Osteocyte (in vitro differentiated cells): ENCODE measurements around the gene COG8. TPM values are rescaled to one million over a fixed set of nuclear protein-coding genes. Genes with fewer than 3 reads are reported as not detected.
A peak's percentile ranks its signal among the peaks of the same experiment; 100 is the strongest.

ENCODE experiments used
- DNase-seq: peaks from one replicate; pipeline ENCODE4 v3.0.0; 2021; ENCODE audit warnings: mixed read lengths; ENCODE audit not compliant: unreplicated experiment; ENCODE audit errors: extremely low spot score
- H3K27ac Mint-ChIP-seq: one replicate; pipeline ENCODE4 v1.8.0; 2021; ENCODE audit warnings: mild to moderate bottlenecking, mixed read lengths; ENCODE audit not compliant: unreplicated experiment
- H3K27me3 Mint-ChIP-seq: one replicate; pipeline ENCODE4 v1.8.0; 2021; ENCODE audit warnings: mixed read lengths; ENCODE audit not compliant: unreplicated experiment
- H3K36me3 Mint-ChIP-seq: one replicate; pipeline ENCODE4 v1.8.0; 2021; ENCODE audit warnings: mixed read lengths; ENCODE audit not compliant: unreplicated experiment
- H3K4me1 Mint-ChIP-seq: one replicate; pipeline ENCODE4 v1.8.0; 2021; ENCODE audit warnings: mixed read lengths; ENCODE audit not compliant: unreplicated experiment
- H3K4me3 Mint-ChIP-seq: one replicate; pipeline ENCODE4 v1.8.0; 2021; ENCODE audit warnings: mild to moderate bottlenecking, moderate library complexity, mixed read lengths; ENCODE audit not compliant: unreplicated experiment
- H3K9me3 Mint-ChIP-seq: one replicate; pipeline ENCODE4 v1.8.0; 2021; ENCODE audit warnings: mixed read lengths; ENCODE audit not compliant: unreplicated experiment
- CTCF ChIP-seq: fragments of 200-600 bp; sonication (generic); IDR thresholded peaks from 2 replicates; pipeline ENCODE4 v1.5.0; 2021; ENCODE audit warnings: antibody characterized with exemption, mild to moderate bottlenecking, moderate library complexity
- total RNA-seq: library from RNA; stranded (reverse); gene quantifications from 2 replicates; pipeline ENCODE4 v1.2.1, GENCODE V29; 2021

The COG8 gene
- total RNA-seq, 1 donor from 2014 or later = 52.3 TPM

DNA sequence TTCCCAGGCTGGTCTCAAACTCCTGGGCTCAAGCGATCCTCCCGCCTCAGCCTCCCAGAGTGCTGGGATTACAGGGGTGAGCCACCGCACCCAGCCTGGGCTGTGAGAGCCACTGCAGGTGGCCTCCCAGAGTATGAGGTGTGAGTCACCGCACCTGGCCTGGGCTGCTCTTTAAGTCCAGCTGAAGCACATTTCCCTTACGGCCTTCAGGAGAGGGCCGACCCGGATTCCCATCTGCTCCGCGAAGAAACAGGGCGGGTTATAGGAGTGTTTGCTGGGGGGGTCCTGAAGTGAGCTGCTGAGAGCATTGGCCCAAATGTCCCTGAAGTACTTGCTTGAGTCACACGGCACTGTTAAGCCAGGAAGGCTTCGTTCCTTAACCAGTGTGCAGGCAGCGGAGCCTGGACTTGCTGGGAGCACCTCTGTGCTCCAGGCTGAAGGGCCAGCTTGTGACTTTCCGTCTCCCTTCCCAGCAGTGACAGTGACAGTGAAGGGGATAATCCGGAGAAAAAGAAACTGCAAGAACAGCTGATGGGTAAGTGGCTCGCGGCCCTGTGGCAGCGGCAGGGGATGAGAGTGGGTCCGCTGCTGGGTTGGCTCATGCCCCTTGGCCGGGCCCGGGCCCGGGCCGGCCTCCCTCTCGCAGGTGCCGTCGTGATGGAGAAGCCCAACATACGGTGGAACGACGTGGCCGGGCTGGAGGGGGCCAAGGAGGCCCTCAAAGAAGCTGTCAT lies 21.0 kb downstream of the COG8 start:
- no peak for DNase-seq
- H3K27ac Mint-ChIP-seq = no peak overlapping the region
- no peaks in the 10 kb centered on the region for H3K27me3 Mint-ChIP-seq
- peaks cover 45% of the 10 kb centered on the region for H3K36me3 Mint-ChIP-seq
- no peaks in the 10 kb centered on the region for H3K9me3 Mint-ChIP-seq
- TF ChIP-seq CTCF = no peak
- H3K4me1 Mint-ChIP-seq = peaks cover 4% of the 10 kb centered on the region
- no peak overlapping the region for H3K4me3 Mint-ChIP-seq

DNA sequence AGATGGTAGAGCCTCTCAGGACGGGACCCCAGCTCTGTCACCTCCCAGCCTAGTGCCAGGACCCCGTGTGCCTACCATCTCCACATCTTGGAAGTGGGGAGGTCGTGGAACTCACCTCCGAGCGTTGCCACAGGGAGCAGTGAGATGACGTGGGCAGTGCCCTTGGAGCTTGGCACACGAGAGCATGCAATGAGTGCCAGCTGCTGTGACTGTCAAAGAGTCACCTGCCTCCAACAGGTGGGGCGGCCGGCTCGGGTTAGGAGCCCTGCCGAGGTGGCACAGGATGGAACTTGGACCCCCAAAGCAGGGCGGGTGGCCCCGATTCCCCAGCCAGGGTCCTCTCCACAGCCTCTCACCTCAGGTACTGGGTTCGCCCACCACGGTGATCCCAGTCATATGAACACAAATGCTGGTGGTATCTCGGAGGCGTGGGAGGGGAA lies 22.7 kb downstream of the COG8 start:
- no peak for TF ChIP-seq CTCF
- DNase-seq = no peak
- Mint-ChIP-seq H3K27me3 (no peaks in the 10 kb centered on the region), H3K4me1 (peaks cover 13% of the 10 kb centered on the region), H3K36me3 (peaks cover 36% of the 10 kb centered on the region), H3K4me3 (no peak overlapping the region), H3K9me3 (no peaks in the 10 kb centered on the region), H3K27ac (no peak overlapping the region)

- no peaks in the 10 kb centered on the region for H3K9me3 Mint-ChIP-seq
- H3K4me1 Mint-ChIP-seq = peaks cover 15% of the 10 kb centered on the region
- no peaks in the 10 kb centered on the region for H3K27me3 Mint-ChIP-seq
Observed at GRCh38 chr16:69315486-69316311, 23.7 kb downstream of the COG8 start.

DNA sequence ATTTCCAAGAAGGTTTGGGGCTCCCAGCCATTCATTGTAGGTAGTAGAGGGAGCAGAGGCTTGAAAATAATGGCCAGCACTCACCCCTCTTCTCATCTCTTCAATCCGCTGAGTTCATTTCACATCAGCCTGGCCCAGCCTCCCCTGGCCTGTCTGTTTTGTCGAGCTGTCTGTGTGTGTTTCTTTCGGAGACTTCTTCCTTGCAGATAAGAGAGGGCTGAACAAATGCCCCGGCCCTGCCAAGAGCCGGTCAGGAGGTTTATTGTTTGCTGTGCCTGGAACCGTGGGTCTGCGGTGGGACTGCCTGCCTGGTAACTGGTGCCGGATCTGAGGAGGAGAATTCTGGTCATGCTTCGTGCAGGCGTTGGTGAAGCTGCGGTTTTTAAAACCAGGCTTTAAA lies 24.8 kb downstream of the COG8 start:
- no peaks in the 10 kb centered on the region for H3K27me3 Mint-ChIP-seq
- H3K9me3 Mint-ChIP-seq = no peaks in the 10 kb centered on the region
- TF ChIP-seq CTCF = no peak
- peaks cover 20% of the 10 kb centered on the region for H3K36me3 Mint-ChIP-seq
- H3K27ac Mint-ChIP-seq = no peak overlapping the region
- DNase-seq = no peak
- H3K4me1 Mint-ChIP-seq = peaks cover 20% of the 10 kb centered on the region
- H3K4me3 Mint-ChIP-seq = no peak overlapping the region

More at GRCh38 chr16:69315486-69316311, 23.7 kb downstream of the COG8 start:
- TF ChIP-seq CTCF = no peak
- Mint-ChIP-seq H3K4me3 (no peak overlapping the region), H3K36me3 (peaks cover 27% of the 10 kb centered on the region), H3K27ac (no peak overlapping the region)
- no peak for DNase-seq

- H3K27me3 Mint-ChIP-seq = no peaks in the 10 kb centered on the region
- DNase-seq = no peak
- H3K4me1 Mint-ChIP-seq = peaks cover 20% of the 10 kb centered on the region
- peak overlapping the region; percentile 48 for H3K4me3 Mint-ChIP-seq
- peaks cover 16% of the 10 kb centered on the region for H3K36me3 Mint-ChIP-seq
- TF ChIP-seq CTCF = no peak
- H3K27ac Mint-ChIP-seq = no peak overlapping the region
- no peaks in the 10 kb centered on the region for H3K9me3 Mint-ChIP-seq
Observed at GRCh38 chr16:69313469-69313868, 25.9 kb downstream of the COG8 start.
